ENCODE data around the gene RAP1A. TPM values are rescaled to one million over a fixed set of nuclear protein-coding genes. Genes with fewer than 3 reads are reported as not detected.

RAP1A gene
- total RNA-seq, 1 experiment from 2014 or later: 37.1 TPM

- Histone ChIP-seq H3K27me3 (ENCODE audit: control insufficient read depth, insufficient read depth, low read length) (no peaks in the 10 kb centered on the region), H3K4me3 (ENCODE audit: low read depth in 2 of 2, low read length in 2 of 2) (no peak overlapping the region), H3K4me1 (ENCODE audit: control insufficient read depth, insufficient read depth, low read length) (peaks cover 6% of the 10 kb centered on the region; the same call in 1 of the 2 replicates), H3K36me3 (ENCODE audit: control insufficient read depth, insufficient read depth, low read length) (no peaks in the 10 kb centered on the region; the same call in 1 of the 2 replicates), H3K27ac (ENCODE audit: low read length) (no peak overlapping the region), H3K9me3 (ENCODE audit: control insufficient read depth, insufficient read depth, low read depth, low read length) (no peaks in the 10 kb centered on the region)
- no peak for ATAC-seq
- CTCF ChIA-PET: no interaction called here
- TF ChIP-seq REST (IDR thresholded peaks at IDR 0.05; ENCODE audit: insufficient read depth in 1 of 2, low read depth in 2 of 2, low read length in 1 of 2): no peak
- in situ Hi-C loops (cut with HindIII; ENCODE audit: low pct_unique_long_range_greater_than_20kb, low sequenced_read_pairs): no loop called here
- no peak for DNase-seq (ENCODE audit: low read depth, low spot score)
- intact Hi-C loops (cut with micrococcal nuclease; ENCODE audit: unreplicated experiment): no loop called here
- POLR2A ChIA-PET: no interaction called here
- no TSS peak for BruUV-seq (replicated peaks)
These were observed 1.5 kb upstream of the RAP1A start for GRCh38 chr1:111618081-111618480.

- peak; percentile 31 for ATAC-seq
- in situ Hi-C loops (cut with HindIII; ENCODE audit: low pct_unique_long_range_greater_than_20kb, low sequenced_read_pairs): no loop called here
- ChIA-PET CTCF (interaction anchor here (1.1 kb wide), 1 partner anchor 111 kb away, joined by 7 read pairs; no protein-coding TSS in a partner anchor), POLR2A (interaction anchor here (0.6 kb wide), 2 partner anchors 90 to 102 kb away, joined by 3 to 4 read pairs; no protein-coding TSS in a partner anchor)
- Histone ChIP-seq H3K4me1 (ENCODE audit: control insufficient read depth, insufficient read depth, low read length) (peaks cover 6% of the 10 kb centered on the region; the same call in 1 of the 2 replicates), H3K9me3 (ENCODE audit: control insufficient read depth, insufficient read depth, low read depth, low read length) (no peaks in the 10 kb centered on the region), H3K27ac (ENCODE audit: low read length) (peak overlapping the region; percentile 79), H3K4me3 (ENCODE audit: low read depth in 2 of 2, low read length in 2 of 2) (peak overlapping the region; percentile 69 to 74), H3K27me3 (ENCODE audit: control insufficient read depth, insufficient read depth, low read length) (no peaks in the 10 kb centered on the region), H3K36me3 (ENCODE audit: control insufficient read depth, insufficient read depth, low read length) (no peaks in the 10 kb centered on the region; the same call in 1 of the 2 replicates)
- no peak for TF ChIP-seq CTCF (IDR thresholded peaks at IDR 0.05)
- no peak for TF ChIP-seq TCF7L2 (IDR thresholded peaks at IDR 0.05; ENCODE audit: low read depth, low read length)
- no peak for TF ChIP-seq SIN3A (IDR thresholded peaks at IDR 0.05; ENCODE audit: borderline replicate concordance, insufficient read depth, low read depth, low read length)
- no peak for TF ChIP-seq REST (IDR thresholded peaks at IDR 0.05; ENCODE audit: insufficient read depth in 1 of 2, low read depth in 2 of 2, low read length in 1 of 2)
- no peak for TF ChIP-seq POLR2AphosphoS5 (IDR thresholded peaks at IDR 0.05; ENCODE audit: low read depth, low read length)
- intact Hi-C loops (cut with micrococcal nuclease; ENCODE audit: unreplicated experiment): no loop called here
- no TSS peak for BruUV-seq (replicated peaks)
- DNase-seq (ENCODE audit: low read depth, low spot score): no peak
These were observed 491 bp upstream of the RAP1A start for GRCh38 chr1:111618961-111619634.
